ENCODE results near the gene IL1RL1.

DNA sequence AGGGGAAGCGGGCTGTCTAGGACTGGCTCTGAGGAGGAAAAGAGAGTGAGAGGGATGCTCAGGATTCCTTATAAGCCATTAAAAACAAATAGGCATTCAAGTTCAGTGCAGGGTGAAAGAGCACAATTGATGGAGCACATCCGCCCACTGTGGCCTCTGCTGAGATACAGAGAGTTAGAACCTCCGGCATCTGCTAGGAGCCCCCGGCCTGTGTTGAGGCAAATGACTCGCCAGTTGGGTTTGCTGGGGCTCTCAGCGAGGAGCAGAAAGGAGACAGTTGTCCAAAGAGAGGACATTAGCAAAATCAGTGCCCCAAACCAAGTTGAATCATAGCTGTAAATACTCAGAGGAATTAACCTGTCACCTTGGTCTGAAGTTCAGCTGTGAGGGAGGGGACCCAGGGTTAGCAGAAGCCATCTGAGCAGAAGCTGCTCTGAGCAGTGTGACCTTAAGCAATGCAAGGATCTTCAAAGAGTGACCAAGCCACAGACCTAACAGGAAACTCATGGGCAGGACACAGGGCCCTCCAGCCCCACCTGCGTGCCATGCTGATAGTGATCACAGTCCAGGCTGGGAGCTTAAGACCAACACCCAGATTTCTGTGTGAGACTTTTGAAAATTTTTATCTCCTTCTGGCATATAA, 88.3 kb downstream of the IL1RL1 start:
- TF ChIP-seq EZH2 (IDR thresholded peaks at IDR 0.05) (no peak), FOXP2 (optimal IDR thresholded peaks at IDR 0.05; ENCODE audit: control extremely low read depth, extremely low read length, insufficient read depth) (no peak)
